GM21619 (cell line): ENCODE measurements around the gene MRPS34.

Experiments
- ATAC-seq: cut with Tn5 transposase; IDR thresholded peaks from one replicate; pipeline ENCODE4 v1.9.1; 2021; ENCODE audit not compliant: unreplicated experiment

Gene MRPS34

DNA sequence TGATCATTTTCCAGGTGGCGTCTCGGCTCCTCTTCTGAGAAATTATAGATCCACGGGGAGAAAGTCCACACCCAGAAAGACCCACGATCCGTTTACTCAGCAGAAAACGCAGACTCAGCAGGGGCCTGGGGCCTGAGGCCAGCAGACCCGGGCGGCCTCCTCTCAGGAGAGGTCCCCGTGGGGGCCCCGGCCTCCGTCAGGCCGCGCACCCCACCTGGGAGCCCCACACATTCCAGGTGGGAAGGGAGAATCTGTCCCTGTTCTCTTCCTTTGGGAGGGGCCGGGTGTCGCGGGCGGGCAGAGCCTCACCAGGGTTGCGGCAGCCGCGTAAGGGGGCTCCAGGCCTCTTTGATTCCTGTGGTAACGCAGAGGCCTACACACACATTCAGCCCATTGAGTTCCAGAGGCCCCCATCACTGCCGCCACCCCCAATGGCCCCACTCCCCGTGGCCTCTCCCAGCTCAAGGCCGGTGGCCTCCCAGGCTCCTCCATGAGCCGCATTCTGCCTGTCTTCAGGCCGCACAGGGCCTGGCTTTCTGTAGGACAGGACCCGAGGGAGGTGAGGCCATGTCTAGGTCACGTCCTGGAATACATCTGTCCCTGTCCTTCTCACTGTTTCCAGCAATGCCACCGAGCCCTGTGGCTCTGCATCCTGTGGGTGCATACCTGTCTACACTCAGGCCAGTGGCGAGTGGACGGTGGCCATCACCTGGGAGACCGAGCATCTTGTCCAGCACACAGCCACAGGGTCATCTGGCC is 22.2 kb upstream of the MRPS34 start:
- ATAC-seq, result no peak

GRCh38 chr16:1794221-1794871 is 21.4 kb upstream of the MRPS34 start:
- ATAC-seq, result no peak

- ATAC-seq, result no peak
Observed at GRCh38 chr16:1793578-1794220, 20.8 kb upstream of the MRPS34 start, which contains the start of gene IGFALS. IGFALS (minus strand) TSS chr16:1793705; CDS start chr16:1793652, 53 bp downstream.

DNA sequence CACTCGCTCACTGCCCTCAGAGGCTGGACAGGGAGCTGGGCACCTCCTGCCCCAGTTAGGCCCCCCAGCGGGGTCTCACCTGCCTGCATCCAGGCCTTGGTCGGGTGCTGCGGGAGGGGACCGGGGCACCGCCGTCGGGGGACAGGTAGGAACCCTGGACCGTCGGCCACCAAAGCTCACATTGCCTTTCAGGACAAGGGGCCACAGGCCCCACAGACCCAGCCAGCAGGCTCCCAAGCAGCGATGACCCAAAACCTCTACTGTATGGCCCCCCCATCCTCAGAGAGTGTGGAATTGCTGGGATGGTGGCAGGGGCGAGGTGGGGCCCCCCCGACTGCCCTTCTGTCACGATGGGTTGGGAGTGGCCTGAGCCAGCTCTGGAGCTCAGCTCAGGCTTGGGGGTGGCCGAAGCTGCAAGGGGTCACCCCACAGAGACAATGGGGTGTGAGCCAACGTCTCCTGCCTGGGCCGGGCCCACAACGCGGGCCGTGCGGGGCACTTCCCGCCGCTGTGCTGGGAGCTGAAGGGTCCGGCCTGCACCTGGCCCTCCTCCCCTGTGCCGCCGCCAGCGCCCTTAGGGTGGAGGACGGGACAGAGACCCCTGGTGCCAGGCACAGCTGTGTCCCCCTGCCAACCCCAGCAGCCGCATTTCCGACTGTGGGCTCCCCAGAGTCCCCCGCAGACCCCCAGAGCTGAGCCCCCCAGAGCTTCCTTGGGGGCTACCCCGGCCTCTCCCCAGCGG is 20.1 kb upstream of the MRPS34 start:
- ATAC-seq, result no peak

DNA sequence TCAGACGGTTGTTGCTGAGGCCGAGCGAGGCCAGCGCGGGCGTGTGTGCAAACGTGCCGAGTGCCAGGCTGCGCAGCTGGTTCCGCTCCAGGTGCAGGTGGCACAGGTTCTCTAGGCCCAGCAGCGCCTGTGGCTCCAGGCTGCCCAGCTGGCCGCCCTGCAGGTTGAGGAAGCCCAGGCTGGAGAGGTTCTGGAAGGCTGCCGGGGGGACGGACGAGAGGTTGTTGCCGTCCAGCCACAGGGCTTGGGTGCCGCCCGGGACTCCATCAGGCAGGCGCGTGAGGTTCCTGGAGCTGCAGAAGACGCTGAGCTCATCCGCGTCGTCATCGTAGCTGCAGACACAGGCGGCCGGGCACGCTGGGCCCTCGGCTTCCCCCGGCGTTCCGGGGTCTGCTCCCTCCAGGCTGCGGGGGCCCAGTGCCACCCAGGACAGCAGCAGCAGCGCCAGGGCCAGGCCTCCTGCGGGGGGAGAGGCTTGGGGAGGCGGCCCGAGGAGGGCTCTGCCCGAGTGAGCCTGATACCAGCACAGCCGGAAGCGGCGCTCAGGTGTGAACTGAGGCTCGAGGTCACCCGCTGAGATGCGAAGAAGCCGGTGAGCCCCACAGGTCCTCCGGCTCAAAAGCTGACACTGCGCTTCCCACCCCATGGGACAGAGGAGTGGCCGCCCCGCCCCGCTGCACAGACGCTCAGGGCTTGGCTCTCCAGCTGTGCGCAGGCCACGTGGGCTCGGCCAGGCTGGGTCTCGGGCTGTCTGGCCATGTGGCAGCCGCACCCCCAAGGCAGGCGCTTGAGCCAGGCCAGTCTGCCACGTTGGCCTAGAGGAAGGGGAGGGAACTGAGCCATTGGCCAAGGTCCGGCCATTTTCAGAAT is 19.2 kb upstream of the MRPS34 start:
- ATAC-seq, result no peak

- ATAC-seq, result no peak
Observed at GRCh38 chr16:1791256-1791942, 18.5 kb upstream of the MRPS34 start.

DNA sequence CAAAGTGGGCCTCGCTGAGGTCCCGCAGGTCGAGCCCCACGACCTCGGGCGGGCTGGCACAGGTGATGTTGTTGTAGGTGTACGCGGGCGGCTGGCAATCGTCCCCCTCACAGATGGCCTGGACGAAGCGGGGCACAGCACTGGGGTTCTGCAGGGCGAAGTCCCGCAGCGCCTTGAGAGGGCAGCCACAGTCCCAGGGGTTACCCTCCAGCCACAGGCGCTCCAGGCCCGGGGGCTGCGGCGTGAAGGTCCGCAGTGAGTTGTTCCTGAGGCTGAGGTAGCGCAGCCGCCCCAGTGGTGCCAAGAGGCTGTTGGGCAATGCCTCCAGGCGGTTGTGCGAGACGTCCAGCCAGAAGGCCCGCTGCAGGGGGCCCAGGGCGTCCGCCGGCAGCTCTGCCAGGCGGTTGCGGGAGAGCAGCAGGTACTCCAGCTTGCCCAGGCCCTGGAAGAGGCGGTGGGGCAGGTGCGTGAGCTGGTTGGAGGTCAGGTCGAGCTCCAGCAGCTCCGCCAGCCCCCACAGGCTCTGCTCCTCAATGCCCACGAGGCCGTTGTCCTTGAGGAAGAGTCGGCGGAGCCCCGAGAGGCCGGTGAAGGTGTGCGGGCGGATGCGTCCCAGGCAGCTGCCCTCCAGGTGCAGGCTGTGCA is 17.8 kb upstream of the MRPS34 start:
- ATAC-seq, result no peak

DNA sequence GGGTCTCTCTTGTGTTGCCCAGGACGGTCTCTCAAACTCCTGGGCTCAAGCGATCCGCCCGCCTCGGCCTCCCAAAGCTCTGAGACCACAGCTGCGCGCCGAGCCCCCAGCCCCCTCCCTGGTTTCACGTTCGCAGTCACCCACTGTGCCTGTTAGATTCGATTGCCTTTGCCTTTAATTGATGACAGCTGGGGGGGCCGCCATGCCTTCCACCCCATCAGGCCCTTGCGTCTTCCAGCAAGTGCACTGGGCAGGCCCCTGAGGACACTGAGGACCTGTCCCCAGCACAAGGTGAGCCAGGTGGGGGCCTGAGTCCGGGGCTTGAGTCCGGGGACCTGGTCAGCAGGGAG is 17.3 kb upstream of the MRPS34 start:
- ATAC-seq, result no peak

DNA sequence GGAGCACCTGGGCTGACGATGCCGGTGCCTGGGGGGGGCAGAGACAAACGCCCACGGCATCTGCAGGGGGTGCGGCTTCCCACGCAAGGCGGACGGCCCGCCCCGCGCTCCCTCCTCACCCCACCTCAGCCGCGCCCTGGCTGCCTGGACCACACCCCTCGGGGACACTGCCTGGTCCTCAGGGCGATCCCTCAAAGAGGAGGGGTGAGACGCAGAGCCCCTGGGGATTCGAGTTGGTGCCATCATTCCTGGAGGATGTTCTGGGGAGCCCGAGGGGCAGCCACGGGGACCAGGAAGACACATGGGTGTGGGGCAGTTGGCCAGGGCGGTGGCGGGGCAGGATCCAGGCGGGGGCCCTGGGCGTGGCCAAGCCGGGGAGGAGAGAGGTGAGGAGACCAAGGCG is 16.7 kb upstream of the MRPS34 start:
- no peak for ATAC-seq

DNA sequence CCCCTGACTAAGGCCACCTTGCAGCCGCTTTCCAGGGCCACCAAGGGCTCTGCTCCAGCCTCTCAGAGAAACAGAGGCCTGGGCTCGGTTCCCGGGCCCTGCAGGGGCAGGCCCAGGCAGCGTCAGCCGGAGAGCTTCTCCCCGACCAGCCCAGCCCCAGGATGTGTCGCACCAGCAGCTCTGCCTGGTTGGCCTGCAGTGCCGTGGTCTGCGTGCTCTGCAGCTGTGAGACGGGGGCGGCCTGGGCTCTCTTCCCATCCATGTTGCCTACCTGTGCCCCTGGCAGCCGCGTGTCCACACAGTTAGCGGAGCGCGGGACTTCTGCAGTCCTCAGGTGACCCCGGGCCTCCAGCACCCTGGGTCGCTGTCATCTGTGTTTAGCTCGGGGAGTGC is 15.8 kb upstream of the MRPS34 start:
- ATAC-seq, result no peak

GRCh38 chr16:1788095-1788707 is 15.3 kb upstream of the MRPS34 start:
- ATAC-seq, result no peak

DNA sequence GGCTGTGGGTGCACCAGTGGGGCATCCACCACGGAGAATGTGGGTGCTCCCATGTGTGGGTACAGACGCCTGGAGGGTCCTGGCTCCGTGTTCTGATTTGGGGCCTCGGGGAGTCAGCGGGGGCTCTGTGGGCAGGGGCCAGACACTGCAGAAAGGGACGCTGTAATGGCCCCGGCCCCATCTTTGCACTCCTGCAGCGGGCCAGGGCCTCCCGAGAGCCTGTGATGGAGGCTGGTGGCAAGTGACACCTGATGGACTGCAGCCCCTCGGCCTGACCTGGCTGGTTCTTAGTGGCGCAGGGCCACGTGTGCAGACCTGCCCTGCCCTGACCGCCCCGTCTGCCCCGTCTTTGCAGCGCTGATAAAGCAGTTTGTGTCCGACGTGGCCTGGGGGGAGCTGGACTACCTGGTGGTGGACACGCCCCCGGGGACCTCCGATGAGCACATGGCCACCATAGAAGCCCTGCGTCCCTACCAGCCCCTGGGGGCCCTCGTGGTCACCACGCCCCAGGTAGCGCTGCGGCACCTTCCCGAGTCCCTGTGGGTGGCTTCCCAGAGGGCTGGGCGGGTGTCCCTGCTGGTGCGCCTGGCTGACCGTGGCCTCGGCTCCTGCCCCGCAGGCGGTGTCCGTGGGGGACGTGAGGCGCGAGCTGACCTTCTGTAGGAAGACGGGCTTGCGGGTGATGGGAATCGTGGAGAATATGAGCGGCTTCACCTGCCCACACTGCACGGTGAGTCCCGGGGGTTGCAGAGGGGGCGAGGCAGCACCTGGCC is 14.6 kb upstream of the MRPS34 start:
- ATAC-seq, result no peak

DNA sequence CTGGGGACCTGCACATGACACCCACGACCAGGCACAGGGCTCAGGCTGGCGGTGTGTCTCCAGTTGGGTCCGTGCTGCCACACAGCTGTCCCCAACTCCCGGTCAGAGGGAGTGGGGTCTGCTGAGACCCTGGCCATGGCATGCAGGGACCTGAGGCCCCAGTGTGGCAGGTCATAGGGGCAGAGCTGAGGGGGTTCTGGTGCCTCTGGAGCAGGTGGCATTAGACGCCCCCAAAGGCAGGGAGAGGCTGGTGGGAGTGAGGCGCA is 14.1 kb upstream of the MRPS34 start:
- ATAC-seq, result no peak

DNA sequence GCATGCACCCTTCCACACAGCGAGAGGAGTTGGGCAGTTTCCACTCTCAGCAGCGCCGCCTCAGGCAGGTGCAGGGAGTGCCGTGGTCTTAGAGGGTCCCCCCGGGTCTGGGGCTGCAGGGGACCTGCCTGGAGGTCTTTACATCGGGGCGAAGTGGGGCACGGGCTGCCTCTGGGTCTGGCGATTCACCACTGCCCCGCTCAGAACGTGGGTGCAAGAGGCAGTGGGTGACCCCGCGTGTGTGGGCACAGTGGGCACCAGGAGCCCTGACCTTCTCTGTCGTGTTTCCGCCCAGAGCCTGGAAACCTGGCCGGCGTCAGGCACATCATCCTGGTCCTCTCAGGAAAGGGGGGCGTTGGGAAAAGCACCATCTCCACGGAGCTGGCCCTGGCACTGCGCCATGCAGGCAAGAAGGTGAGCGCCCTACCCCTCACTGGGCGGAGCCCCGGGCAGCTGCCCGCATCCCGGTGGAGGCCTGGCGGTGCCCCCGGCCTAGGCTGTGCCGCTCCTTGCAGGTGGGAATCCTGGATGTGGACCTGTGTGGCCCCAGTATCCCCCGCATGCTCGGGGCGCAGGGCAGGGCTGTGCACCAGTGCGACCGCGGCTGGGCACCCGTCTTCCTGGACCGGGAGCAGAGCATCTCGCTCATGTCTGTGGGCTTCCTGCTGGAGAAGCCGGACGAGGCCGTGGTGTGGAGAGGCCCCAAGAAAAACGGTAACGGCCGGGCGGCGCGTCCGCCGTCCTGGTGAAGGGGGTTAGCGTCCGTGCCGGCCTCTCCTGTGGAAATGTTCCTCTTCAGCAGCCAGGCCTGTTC is 13.5 kb upstream of the MRPS34 start:
- no peak for ATAC-seq

GRCh38 chr16:1785846-1786170 is 12.9 kb upstream of the MRPS34 start:
- ATAC-seq, result no peak

GRCh38 chr16:1784977-1785845 is 12.3 kb upstream of the MRPS34 start:
- ATAC-seq, result no peak
